Ovary (tissue), 9 donors: ENCODE data around the gene FSTL3. TPM values are rescaled to one million over a fixed set of nuclear protein-coding genes. Genes with fewer than 3 reads are reported as not detected.

Source experiments
- DNase-seq, 5 donors: peaks; one replicate each; pipeline ENCODE4 v3.0.0-alpha.2; 2019 to 2020
- H3K27ac ChIP-seq, 2 donors: fragments of 200-600 bp; one replicate each; pipeline versions ENCODE4 v1.5.1 to v1.8.0; 2019 to 2022
- H3K27me3 ChIP-seq: fragments of 200-600 bp; one replicate; pipeline ENCODE4 v1.8.0; 2022
- H3K36me3 ChIP-seq: fragments of 200-600 bp; sonication (generic); one replicate; pipeline ENCODE4 v1.5.1; 2019
- H3K4me1 ChIP-seq: one replicate; pipeline ENCODE4 v1.8.1; 2013; ENCODE audit warnings: mild to moderate bottlenecking, moderate library complexity; ENCODE audit not compliant: insufficient read depth
- H3K4me3 ChIP-seq: fragments of 200-600 bp; sonication (generic); one replicate; pipeline ENCODE4 v1.5.1; 2017
- H3K9me3 ChIP-seq, 2 donors: fragments of 200-600 bp in 1 of 2; sonication (generic) in 1 of 2; one replicate each; pipeline versions ENCODE4 v1.5.1 to v1.8.1; 2013 to 2019; ENCODE audit warnings: mild to moderate bottlenecking in 1 of 2, moderate library complexity in 1 of 2
- EP300 ChIP-seq: sonication (generic); formaldehyde crosslinking; IDR thresholded peaks from one replicate; pipeline ENCODE4 v1.6.1; 2017; ENCODE audit warnings: antibody characterized with exemption
- POLR2A ChIP-seq: fragments of 450-650 bp; IDR thresholded peaks from one replicate; pipeline ENCODE4 v1.6.1; 2017; ENCODE audit warnings: antibody characterized with exemption, mild to moderate bottlenecking, moderate library complexity
- WGBS, 3 donors: extraction: QIAGEN DNeasy Blood & Tissue Kit in 1 of 3; methylation state at CpG; one replicate each; pipeline versions ENCODE4 v1.1.5 to v1.1.7; 2013 to 2017; 5-methylcytosine and 5-hydroxymethylcytosine counted together
- intact Hi-C, 4 donors: fragments of 100-400 bp; cut with DNase I; formaldehyde crosslinking; loops; one replicate each; pipeline versions ENCODE4 v1.11.0 to v1.15.1; 2022 to 2023
- polyA plus RNA-seq, 2 donors: library from polyadenylated mRNA; stranded (reverse); fragments of 200-250 nt in 1 of 2; fragments of 350-450 nt in 1 of 2; fragmentation: Illumina TruSeq in 1 of 2; extraction: RNeasy Lipid Tissue Mini Kit (QIAGEN cat#74804) in 1 of 2; gene quantifications; one replicate each; pipeline ENCODE4 v1.2.3, GENCODE V29; 2013 to 2014
- total RNA-seq, 7 donors: library from RNA; depleted of rRNA in 2 of 7; stranded (reverse); fragments of >200 nt in 2 of 7; fragmentation: NEBNext Ultra II Directional in 3 of 7; extraction: Animal tissue kit (Norgen Biotek cat#: 25700) in 3 of 7; gene quantifications; one replicate each; pipeline versions ENCODE4 v1.1.0 to v1.2.4, GENCODE V29; 2016 to 2023
- TF ChIP-seq, protein P1 (sequence below), 3 donors: fragments of 450-650 bp in 2 of 3; fragments of 200-600 bp in 1 of 3; IDR thresholded peaks; one replicate each; pipeline versions ENCODE4 v1.5.1 to v1.8.0; 2016 to 2022; ENCODE audit warnings: antibody characterized with exemption in 3 of 3, mild to moderate bottlenecking in 1 of 3
- donor health status: DM: no; HTN: no; CAD: no; lungs with moderate emphysema.
- donor health status: DM: no; HTN: no; CAD: no.
- donor health status: Bipolar disorder and iron deficiency.
- donor health status: DM: yes; HTN: yes; CAD: no.
- donor health status: DM: no; HTN: no; CAD: no.
- donor health status: DM: yes; HTN: yes; CAD: no.

FSTL3 gene
- total and polyA plus RNA-seq, 9 donors: 16.9 to 141 (median 39.9) TPM

DNA sequence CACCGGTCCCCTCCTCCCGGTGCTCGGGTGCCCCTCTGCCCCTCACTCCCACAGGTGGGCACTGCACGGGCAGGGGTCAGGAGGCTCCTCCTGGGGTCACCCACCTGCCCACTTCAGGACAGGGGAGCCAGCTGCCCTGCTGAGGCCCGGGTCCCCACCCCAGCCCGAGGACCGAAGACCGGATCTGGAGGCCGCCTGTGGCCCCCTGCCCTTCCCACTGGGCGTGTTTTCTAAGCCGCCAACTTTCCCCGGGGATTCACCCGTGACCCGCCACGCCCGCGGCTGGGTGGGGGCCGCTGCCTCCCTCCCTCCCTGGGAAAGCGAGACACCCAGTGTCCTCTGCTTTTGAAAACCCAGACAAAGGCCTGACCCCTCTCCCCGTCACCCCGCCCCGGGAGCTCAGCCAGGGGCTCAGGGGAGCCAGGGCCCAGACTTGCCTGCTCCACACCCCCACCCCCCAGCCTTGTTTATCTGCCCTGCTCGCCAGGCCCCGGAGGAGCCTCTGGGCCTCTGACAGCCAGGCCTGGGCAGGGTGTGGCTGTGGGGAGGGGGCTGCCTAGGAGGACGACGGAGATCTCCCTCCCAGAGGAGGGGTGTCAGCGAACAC is 33.9 kb downstream of the FSTL3 start:
- Histone ChIP-seq H3K27me3 (no peaks in the 10 kb centered on the region), H3K4me3 (peak overlapping the region; percentile 80), H3K9me3 (no peaks in the 10 kb centered on the region), H3K4me1 (peaks cover 3% of the 10 kb centered on the region), H3K36me3 (no peaks in the 10 kb centered on the region), H3K27ac (peak overlapping the region; percentile 93)
- DNase-seq: peak; percentile 68 to 81 (median 68)
- intact Hi-C loops: no loop called here
- TF ChIP-seq EP300 (no peak), POLR2A (no peak)
- TF ChIP-seq, protein P1, sequence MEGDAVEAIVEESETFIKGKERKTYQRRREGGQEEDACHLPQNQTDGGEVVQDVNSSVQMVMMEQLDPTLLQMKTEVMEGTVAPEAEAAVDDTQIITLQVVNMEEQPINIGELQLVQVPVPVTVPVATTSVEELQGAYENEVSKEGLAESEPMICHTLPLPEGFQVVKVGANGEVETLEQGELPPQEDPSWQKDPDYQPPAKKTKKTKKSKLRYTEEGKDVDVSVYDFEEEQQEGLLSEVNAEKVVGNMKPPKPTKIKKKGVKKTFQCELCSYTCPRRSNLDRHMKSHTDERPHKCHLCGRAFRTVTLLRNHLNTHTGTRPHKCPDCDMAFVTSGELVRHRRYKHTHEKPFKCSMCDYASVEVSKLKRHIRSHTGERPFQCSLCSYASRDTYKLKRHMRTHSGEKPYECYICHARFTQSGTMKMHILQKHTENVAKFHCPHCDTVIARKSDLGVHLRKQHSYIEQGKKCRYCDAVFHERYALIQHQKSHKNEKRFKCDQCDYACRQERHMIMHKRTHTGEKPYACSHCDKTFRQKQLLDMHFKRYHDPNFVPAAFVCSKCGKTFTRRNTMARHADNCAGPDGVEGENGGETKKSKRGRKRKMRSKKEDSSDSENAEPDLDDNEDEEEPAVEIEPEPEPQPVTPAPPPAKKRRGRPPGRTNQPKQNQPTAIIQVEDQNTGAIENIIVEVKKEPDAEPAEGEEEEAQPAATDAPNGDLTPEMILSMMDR (IDR thresholded peaks at IDR 0.05): no peak
- 8 to 16% (median 12%) methylated on average over 25 to 27 of the region's 27 CpGs for WGBS, 3 donors

DNA sequence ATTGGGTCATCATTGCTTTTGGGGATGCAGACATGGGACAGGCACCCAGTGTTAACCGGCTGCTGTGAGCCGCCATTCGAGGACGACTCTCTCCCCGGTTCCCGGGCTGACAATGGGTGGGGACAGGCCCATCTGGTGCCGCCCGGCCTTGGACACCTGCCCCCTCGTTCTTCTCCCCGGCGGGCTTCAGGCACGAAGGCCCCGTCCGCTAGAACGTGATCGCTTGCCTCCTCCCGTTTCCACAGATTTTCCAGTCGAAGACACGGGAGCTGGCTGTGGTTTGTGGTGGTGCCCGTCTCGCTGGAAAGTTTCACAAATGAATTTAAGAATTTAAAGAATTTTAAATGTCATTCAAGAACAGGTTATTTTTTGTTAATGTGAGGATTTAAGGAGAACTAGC is 34.6 kb downstream of the FSTL3 start:
- WGBS, 3 donors: 43 to 49% (median 44%) methylated on average over 21 of the region's 21 CpGs
- intact Hi-C loops: no loop called here

DNA sequence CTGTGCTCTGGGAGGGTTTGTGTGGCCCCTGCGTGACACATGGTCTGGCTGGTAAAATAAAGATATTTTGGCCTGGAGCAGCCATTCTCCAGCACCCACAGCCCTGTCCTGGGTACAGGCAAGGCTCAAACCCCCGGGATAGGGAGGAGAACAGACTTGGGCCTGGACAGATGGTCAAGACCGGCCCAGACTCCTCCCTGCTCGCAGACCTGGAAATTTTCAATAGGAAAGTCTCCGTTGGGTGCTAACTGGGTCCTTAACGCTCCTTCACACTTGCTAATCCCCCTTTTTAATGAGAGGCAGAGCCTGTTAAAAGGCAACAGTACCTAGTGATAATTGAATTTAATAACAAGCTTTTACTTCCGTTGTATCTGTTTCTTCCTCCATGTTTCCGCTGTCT is 35.1 kb downstream of the FSTL3 start:
- WGBS, 3 donors: 70 to 71% (median 70%) methylated on average over 8 of the region's 8 CpGs

More for the DNA sequence above, 34.6 kb downstream of the FSTL3 start:
- Histone ChIP-seq H3K4me1 (peaks cover 3% of the 10 kb centered on the region), H3K27me3 (no peaks in the 10 kb centered on the region), H3K9me3 (no peaks in the 10 kb centered on the region), H3K27ac (peak overlapping the region; percentile 93), H3K36me3 (no peaks in the 10 kb centered on the region), H3K4me3 (peak overlapping the region; percentile 80)
- TF ChIP-seq, protein P1 (IDR thresholded peaks at IDR 0.05): no peak
- no peak for TF ChIP-seq EP300
- TF ChIP-seq POLR2A: no peak
- peak in 4 of 5 donors; percentile 53 to 66 (median 60) for DNase-seq

DNA sequence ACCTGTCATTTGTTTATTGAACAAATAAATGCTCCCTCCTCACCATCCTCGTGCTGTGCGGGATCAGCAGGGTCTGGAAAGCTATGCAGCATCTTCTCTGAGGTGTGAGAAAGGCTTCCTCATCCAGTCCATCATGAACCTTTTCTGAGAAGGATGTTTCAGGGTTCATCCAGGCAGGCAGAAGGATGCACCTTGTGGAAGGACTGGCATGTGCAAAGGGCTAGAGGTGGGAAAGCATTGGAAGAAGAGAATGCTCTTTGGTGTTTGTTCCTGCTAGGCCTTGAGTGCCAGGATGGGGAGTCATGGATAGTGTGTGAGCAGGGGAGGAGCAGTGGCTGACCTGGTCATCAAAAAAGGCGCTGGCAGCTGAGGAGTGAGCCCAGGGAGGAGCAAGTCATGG is 39.2 kb downstream of the FSTL3 start:
- peaks cover 15% of the 10 kb centered on the region for H3K4me1 ChIP-seq
- H3K27ac ChIP-seq: no peak overlapping the region
- TF ChIP-seq, protein P1 (IDR thresholded peaks at IDR 0.05): no peak
- no peak for TF ChIP-seq EP300
- TF ChIP-seq POLR2A: no peak
- H3K9me3 ChIP-seq: no peaks in the 10 kb centered on the region
- WGBS, 3 donors: 97 to 99% (median 98%) methylated on average over 3 of the region's 3 CpGs
- H3K36me3 ChIP-seq: no peaks in the 10 kb centered on the region
- DNase-seq: no peak
- intact Hi-C loops: no loop called here
- no peaks in the 10 kb centered on the region for H3K27me3 ChIP-seq
- no peak overlapping the region for H3K4me3 ChIP-seq

More for the DNA sequence above, 35.1 kb downstream of the FSTL3 start:
- Histone ChIP-seq H3K27me3 (no peaks in the 10 kb centered on the region), H3K27ac (peak overlapping the region; percentile 93), H3K9me3 (no peaks in the 10 kb centered on the region), H3K36me3 (no peaks in the 10 kb centered on the region), H3K4me3 (no peak overlapping the region), H3K4me1 (peaks cover 3% of the 10 kb centered on the region)
- intact Hi-C loops: no loop called here
- no peak for TF ChIP-seq EP300
- no peak for TF ChIP-seq POLR2A
- TF ChIP-seq, protein P1 (IDR thresholded peaks at IDR 0.05): no peak
- no peak for DNase-seq
